Measurements from ENCODE around the gene TOPORS.
"Not testable (repeated sequence)": the region's sequence is repeated elsewhere in the genome, so short reads cannot be mapped to it uniquely, and the experiment has no call there.

TOPORS gene

DNA sequence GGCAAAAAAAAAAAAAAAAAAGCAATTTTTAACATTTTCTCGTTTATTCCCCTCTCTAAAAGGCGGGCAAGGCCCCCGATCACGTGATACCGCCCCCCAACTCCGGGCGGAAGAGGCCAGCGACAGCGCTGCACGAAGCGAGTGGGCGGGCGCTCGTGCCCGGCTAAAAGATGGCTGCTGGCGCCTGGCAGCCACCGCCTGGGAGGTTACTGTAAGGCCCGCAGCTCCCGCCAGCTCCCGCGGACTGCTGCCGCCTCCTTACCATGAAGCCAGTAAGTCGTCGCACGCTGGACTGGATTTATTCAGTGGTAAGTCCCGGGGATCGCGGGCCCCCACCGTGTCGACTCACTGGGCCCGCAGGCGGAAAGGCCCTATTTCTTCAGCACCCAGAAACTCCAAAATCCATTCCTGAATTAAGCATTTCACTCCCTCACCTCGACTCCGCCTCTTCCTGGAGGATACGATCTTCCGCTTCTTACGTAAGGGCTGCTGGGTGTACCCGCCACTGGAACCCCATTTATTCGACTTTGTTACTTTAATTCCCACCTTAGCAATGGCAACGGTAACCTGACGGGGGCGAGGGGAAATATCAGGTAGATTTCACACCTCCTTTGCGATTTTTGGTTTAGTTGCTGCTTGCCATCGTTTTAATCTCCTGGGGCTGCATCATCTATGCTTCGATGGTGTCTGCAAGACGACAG, at the start of gene TOPORS, which contains the start of gene SMIM27:
TOPORS (minus strand) TSS at position 415 of the 701 bp plus-strand sequence; CDS start at position 265, 150 bp downstream.
SMIM27 (plus strand) TSS at position 156 of the 701 bp plus-strand sequence; CDS start at position 264, 108 bp downstream.
- peak; percentile 90 for DNase-seq

DNA sequence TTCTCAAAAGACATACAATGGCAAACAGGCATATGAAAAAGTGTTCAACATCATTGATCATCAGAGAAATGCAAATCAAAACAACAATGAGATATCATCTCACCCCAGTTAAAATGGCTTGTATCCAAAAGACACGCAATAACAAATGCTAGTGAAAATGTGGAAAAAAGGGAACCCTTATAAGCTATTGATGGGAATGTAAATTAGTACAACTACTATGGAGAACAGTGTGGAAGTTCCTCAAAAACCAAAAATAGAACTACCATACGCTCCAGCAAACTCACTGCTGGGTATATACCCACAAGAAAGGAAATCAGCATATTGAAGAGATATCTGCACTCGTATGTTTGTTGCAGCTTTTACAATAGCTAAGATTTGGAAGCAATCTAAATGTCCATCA, 46.6 kb upstream of the TOPORS start:
- DNase-seq, result not testable (repeated sequence)

DNA sequence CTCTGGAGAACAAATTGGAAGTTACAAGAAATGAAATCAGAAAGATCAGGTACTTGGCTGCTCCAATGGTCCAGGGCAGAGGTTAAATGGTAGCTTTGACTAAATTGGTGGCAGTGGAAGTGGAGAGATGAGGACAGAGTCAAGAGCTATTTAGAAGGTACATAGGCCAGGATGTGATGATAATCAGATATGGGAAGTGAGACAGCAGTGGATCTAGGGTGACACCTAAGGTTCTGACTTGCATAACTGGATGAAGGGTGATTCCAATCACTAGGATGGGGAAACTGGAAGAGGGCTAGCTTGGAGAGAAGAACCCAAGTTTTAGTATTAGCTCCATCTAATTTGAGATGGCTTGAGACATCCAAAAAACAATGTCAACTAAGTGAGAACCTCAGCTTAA, 44.5 kb upstream of the TOPORS start:
- DNase-seq, result no peak

DNA sequence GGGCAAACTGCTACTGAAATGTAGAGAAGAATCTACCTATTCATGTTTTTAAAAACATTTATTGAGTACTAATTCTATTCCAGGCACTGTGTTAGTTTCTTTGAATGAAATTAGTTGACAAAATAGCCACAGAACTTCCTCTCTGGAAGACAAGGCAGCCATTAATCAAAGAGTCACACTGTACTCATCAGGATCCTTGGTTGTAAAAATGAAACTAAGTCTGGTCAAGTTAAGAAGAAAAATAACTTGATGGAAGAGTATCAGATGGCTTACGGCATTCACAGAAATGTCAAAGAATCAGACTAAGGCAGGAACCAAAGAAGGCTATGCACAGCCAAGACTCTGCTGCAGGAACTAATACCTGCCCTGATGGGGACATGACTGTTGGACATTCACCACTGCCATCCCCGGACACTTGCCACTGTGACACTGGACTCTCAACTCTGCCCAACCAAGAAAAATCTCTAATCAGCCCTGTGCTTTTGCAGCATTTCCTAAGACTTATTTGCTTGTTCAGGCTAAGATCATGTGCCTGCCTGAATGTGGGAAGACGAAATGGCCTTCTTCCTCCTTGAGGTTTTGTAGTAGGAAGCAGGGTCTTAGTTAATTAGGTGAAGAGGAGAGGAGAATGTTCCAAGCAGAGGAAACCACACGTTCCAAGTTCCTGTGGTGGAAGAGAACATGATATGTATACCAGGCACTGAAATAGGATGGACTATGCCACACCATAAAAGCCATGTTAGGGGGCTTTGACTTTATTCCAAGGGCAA, 43.9 kb upstream of the TOPORS start:
- no peak for DNase-seq

DNA sequence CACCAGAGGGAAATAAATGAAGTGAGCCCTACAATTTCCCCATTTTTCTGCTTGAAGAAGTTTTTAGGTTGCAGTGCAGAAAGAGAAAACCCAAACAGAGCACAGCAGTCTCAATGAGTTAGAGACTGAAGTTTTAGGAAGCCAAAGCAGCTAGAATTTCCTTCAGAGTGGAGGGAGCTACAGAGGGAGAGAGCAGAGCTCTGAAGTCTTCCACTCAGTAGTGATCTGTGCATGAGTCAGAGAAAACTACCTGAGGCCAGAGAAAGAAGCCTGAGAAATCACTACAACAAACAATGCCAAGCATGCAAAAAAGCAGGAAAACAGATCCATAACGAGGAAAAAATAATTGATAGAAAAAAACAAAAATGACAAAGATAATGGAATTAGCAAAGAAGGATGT, 38.5 kb upstream of the TOPORS start:
- DNase-seq, result no peak

DNA sequence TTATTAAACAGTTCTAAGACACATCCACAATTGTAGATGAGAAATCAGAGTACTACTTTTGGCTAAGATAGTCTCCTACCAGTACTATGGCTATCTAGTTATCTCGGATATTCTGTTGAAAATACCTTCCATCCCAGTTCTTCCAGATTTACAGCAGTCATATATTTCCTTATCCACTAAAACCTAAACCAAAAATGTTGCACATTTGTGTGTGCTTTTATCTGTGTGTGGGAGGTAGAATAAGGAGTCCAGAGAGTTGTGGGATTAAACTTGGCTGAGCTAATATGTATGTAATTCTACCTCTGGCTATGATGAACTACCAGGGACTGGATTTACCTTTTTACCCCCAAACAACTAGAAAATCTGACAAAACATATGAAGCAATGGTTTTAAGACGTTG, 38.1 kb upstream of the TOPORS start:
- DNase-seq, result no peak

DNA sequence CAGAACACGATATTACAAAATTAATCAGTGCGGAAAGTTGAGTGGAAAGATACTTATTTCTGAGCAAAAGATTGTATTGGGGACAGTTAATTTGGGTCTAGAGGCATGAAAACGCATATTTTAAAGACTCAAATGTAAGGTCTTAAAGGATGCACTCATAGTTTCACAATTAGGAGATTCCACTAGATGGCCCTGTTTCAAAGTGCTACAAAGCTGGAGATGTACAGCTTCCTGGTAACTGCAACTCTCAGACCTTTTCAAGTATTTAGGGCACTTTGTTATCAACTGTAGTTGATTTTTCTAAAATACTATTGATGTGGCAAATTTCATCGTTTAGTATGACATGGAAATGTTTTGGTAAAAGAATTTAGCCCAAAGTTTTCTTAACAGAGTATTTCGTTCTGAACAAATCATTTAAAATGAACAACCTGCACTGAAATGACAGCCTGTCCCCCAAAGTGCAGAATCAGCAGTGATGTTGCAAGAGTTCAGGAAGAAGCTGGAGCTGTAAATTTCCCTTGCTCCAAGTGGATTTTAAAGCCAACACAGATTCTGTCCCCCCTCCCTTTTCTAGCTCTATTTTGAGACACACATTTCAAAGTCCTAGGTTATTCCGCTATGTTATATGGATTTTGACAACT, 36.8 kb upstream of the TOPORS start:
- peak; percentile 5 for DNase-seq

DNA sequence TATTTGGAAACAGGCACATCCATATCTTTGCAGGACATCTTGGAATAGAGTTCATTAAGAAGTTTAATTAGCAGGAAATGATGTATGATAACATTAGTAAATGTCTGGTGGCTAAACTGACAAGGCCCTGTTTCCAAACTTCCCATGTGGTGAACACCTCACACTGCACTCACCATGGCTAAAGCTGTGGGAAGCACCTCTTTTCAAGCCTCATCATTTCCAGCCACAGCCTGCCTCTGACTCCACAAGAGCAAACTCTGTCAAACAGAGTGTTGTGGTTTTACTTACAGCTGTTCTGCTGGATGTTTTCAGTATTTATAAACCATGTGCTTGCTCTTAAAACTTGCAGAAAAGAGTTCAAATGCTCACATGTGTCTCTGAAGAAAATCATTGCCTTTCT, 35.5 kb upstream of the TOPORS start:
- DNase-seq, result no peak

DNA sequence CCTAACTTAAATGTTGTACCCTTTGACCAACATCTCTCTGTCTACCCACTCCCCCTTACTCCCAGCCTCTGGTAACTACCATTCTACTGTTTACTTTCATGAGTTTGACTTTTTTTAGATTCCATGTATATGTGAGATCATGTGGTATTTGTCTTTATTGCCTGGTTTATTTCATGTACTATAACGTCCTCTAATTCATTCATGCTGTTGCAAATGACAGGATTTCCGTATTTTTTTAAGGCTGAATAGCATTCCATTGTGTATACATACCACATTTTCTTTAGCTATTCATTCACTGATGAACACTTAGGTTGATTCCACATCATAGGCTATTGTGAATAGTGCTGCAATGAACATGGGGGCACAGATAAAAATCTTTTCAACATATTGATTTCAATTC, 32.4 kb upstream of the TOPORS start:
- DNase-seq, result no peak

DNA sequence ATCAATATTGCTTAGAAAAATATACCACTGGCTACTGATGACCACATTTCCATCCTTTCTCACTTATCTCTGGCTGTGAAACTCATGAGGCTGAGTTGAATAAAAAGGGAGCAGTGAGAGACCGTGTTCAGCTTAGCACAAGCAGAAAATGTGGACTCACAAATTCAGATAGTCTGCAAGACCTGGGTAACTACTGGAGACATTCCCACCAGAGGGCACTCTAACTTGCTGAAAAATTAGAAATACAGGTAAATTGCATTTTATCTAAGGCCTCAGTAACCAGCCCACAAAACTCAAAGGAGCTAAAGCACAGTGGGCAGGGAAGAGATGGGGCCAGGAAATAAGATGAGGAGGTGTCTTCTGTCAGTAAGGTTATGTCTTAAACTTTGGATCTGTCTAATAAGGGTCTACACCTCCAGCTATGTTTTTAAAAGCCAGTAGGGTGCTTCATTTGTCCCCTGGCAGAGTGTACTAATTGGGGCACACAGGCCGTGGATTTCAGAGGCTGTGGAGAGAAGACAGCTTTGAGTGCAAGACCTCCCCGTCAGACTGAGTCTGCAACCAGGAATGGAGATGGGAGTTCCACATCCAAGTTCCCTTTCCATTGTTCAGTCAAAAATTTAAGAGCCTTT, 29.2 kb upstream of the TOPORS start:
- peak; percentile 24 for DNase-seq

DNA sequence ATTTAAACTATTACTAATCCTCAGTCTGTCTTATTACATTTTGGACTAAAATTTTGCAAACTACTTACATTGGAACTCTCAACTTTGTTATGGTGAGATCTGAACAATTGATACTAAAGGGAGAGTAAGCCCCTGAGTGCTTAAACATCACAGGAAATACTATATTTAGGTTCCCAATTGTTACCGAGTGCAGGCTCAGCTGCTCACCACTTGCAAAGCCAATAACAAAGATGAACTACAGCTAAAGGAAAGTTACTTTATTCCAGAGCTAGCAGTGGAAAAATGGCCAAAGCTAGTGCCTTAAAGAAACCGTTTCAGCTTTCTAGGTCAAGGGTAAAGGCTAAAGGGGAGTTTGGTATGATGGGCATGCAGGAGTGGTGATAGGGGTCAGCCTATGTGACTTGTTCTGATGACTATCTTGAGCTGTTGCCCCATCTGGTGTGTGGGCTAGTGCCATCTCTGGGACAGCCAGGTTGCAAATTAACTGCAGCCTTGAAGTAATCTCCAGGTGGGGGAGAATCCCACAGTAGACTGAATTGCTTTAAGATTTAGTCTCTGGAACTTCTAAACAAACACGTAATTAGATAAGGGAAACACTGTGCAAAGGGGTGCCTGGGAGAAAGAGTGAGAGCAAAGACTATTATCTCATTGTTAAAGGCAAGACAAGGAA, 28.4 kb upstream of the TOPORS start:
- no peak for DNase-seq

DNA sequence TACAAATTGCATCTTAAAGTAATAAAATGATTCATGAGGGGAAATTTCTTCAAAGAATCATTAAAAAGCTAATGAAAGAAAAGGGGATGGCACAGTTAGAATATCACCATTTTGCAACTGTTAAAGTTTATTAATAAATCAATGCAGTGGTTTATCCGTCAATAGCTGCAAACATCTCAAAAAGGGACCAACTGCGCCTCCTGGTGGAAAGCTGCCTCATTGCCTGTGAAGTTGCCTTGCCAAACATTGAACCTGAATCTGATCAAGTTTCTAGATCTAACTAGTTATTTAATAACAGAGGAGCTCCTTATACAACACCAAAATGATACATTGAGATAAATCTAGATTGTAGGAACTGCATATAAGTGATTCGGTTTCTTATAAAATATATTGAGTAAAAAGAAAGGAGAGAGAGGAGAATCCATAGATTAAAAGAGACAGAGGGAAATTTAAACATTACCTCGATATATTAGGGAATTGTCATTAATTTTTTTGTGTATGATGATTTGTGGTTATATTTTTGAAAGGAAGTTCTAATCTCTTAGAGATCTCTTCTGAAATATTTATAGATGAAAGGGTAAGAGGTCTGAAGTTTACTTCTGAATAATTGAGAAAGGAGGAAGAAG, 27.4 kb upstream of the TOPORS start:
- DNase-seq, result no peak

DNA sequence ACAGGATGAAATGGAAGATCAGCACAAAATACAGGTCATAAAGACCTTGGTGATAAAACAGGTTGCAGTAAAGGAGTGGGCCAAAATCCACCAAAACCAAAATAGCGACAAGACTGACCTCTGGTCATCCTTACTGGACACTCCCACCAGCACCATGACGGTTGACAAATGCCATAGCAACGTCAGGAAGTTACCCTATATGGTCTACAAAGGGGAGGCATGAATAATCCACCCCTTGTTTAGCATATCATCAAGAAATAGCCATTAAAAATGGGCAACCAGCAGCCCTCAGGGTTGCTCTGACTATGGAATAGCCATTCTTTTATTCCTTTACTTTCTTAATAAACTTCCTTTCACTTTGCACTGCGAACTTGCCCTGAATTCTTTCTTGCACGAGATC, 26.6 kb upstream of the TOPORS start:
- DNase-seq, result no peak

DNA sequence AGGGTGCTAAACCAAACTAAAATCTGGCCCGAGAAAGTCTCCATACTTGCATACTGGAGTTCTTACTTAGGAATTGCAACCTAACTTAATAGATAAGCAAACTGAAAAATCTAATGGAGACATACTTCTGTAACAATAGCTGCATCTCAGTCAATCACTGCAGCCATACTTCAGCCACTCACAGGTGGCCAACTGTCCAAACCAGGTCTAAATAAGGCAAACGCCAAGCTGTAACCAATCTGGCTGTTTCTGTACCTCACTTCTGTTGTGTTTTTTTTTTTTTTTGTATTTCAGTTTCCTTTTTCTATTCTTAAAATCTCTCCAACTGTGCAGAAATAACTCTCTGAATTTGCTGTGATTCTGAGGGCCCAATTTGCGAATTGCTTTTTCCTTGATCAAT, 24.9 kb upstream of the TOPORS start:
- no peak for DNase-seq

DNA sequence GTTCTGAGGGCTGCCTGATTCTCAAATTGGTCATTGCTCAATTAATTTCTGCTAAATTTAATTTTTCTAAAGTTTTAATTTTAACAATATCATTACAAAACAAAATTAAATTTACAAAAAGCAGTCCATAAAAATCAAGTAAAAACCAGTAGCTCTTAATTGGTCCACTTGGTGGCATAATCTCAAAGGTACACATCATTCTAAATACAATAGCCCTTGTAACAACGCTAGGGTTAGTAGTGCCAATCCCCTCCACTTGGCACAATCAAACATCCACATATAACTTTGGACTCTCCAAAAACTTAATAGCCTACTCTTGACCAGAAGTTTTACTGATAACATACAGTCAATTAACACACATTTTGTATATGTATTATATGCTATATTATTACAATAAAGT, 22.5 kb upstream of the TOPORS start:
- no peak for DNase-seq

DNA sequence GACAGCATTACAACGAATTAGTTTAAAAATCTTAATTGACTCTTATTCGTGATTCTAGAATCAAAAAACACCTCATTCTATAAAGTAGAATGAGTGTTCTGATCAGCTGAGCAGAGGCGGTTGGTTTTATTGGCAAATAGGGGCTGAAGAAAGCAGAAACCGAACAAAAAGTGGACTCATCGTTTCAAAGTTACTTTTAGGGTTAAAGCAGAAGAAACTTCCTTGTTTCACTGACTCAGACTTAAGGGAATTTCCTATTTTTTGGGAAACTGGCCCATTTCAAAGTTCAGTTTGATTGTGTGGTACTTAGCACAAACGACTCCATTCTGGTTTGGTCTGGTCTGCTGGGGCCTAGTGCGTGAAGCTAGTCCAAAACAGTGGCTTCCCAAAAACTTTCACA, 21.4 kb upstream of the TOPORS start:
- no peak for DNase-seq

DNA sequence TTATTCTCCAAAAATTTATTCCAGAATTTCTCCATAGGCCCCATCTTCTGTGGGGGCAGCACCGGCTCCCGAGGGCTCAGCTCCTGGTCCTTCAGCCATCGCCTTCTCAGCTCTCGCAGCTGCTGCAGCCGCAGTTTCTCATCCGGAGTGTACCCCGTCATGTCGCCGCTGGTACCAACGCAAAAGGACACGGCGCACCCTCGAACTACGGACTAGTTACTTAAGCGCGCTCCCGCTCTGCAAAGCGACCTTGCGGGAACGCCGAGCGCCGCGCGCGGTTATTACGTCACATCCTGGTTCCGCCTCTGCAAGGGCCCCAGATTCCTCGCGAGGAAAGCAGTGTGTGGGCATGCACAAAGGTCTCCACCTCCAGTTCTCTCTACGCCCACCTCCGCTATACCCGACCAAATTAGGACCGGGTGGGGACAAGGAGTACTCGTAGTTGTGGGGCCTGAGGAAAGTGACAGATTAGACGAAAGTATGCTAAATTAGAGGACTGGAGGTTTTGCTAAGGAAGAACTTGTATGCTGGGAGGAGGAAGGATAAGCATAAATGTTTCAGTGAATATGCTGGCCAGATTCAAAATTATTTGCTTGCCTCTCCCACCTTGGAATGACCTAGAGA, 20.6 kb upstream of the TOPORS start, which contains the start of gene NDUFB6:
NDUFB6 (minus strand) TSS at position 260 of the 624 bp plus-strand sequence; CDS start at position 161, 99 bp downstream.
- peak; percentile 83 for DNase-seq

DNA sequence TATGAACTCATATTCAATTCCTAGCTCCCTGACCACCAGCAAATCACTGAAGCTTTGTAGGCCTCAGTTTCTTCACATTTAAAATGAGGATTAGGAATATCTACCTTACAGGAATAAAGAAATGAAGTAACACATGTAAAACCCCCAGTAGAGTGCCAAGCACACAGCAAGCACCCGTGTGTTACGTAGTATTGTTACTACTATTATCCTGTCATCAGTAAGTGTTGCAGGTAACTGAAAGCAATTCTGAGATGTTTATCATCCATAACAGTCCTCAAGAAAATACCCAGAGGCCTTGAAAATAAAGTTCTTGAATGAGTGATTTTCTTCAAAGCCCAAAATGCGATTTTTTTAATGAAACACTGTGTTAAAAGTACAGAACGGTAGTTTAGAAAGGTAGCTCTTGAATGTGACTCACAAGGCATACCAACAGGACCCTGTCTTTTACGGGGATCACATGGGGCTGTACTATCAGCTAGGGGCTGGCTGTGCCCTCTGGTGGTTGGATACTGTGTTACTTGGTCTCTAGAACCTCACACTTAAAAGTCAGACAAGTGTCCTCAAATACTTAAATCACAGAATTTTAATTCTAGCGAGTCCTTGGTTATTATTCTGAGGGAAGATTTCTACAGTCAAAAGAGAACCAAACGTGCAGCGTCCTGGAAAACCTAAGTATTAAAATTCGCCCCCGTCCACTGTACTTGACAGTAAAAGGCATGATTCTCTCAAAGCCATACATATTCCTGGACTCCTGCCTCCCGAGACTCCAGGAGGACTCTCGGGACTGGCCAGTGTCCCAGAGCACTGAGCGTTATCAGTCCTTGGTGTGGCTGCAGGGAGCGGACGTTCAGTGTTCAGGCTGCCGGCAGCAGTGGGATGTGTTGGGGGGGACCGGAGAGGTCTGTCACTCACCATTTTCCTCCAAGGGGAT, 19.8 kb upstream of the TOPORS start:
- DNase-seq, result peak; percentile 43

DNA sequence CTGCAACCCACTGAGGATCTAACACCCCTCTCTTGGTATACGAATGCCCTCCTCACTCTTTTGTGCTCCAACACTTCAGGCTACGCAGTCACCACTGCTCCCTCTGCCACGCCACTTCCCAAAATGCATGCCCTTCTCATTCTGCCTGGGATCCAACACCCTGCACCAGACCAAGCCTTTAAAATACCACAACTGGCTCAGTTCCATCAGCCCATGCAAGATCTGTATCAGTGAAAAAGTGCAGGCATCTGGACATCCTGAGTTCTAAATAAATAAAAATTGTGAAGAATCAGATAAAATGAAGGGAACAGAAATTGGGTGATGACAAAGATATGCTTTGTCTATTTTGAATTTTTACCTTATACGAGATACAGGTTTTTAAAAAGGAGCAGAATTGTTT, 17.9 kb upstream of the TOPORS start:
- no peak for DNase-seq

DNA sequence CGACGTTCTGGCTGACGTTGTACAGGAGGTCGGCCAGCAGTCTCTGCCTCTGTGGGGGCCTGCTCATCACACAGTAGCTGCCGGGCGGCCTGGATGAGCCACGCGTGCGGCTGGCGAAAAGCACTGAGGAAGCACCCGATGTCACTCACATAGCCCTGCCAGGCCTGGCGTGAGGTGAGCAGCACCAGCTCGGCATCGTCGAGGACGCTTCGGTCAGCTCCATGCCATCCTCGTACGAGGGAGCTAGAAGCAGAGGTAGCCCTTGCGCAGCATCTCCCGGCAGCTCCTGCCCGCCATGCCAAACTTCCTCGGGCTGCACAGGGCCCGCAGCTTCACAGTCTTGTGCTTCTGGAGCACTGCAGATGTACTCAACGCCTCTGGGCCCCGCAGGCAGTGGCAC, 14.4 kb upstream of the TOPORS start:
- no peak for DNase-seq

DNA sequence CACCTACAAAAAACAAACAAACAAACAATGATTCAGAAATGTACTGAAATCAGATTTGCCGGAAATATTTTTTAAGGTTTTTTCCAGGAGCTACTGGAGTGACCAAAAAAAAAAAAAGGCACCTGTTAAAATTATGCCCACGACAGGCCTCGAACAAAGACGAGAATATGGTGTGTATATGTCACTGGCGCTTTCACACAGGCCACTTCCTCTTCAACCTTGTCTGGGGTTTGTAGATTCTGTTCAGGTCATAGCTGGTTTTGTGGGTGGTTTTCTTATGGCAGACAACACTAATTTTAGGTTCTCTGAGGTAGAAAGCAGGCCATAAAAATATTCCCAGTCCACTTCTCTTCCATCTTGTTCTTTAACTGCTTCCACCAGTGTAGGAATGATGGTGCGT, 13.6 kb upstream of the TOPORS start:
- DNase-seq, result no peak
